LNCAP (cell line): ENCODE results near the gene TMEM117.

Source experiments
- CTCF ChIP-seq: fragments of 450-650 bp; IDR thresholded peaks from 2 replicates; pipeline ENCODE4 v1.5.1; 2017; ENCODE audit warnings: mild to moderate bottlenecking

Gene TMEM117

GRCh38 chr12:43835656-43836474, at the start of gene TMEM117:
Gene TMEM117 (plus strand): TSS chr12:43836081.
- no peak for TF ChIP-seq CTCF

DNA sequence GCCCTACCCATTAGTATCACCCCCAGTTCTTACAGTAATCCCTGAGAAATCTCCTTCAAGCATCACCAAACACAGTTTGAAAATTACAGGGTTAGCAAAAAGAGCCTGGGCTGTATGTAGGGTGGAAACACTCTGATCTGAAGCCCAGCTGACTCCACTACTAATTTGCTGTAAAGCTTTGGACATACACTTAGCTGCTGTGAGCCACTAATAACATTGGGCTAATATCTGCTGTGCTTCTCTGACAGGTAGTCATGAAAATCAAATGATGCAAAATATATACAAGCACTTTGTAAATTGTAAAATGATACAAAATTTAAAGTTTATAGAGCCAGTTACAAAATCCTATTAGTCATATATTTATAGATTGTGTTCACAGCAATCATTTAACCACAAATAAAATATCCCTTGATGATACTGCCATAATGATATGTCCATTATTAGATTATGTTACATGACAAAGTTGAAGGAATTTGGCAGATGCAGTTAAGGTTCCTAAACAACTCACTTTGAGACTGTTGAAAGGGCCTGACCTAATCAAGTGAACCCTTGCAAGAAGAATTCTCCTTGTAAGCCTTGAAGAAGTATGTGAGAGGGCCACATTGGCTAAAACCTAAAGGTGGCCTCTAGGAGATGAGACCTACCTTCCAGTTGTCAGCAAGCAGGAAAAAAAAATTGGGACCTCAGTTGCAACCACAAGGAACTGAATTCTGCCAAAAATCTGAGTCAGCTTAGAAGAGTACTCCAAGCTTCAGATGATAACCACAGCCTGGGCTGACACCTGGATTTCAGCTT, 48.8 kb upstream of the TMEM117 start:
- TF ChIP-seq CTCF, result no peak

DNA sequence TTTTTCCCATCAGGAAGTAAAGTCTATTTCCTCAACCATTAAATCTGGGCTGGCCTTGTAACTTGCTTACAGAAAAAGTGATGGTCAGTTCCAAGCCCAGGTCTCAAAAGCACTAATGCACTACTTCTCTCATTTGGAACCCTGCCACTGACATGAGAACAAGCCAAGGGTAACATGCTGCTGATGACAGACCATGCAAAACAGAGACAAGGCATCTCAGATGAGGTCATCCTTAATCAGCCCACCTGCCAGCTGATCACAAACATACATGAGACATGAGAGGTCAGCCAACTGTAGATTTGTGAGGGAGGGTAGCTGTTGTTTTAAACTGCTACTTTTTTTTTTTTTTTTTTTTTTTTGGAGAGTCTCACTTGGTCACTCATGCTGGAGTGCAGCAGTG, 45.9 kb upstream of the TMEM117 start:
- no peak for TF ChIP-seq CTCF

DNA sequence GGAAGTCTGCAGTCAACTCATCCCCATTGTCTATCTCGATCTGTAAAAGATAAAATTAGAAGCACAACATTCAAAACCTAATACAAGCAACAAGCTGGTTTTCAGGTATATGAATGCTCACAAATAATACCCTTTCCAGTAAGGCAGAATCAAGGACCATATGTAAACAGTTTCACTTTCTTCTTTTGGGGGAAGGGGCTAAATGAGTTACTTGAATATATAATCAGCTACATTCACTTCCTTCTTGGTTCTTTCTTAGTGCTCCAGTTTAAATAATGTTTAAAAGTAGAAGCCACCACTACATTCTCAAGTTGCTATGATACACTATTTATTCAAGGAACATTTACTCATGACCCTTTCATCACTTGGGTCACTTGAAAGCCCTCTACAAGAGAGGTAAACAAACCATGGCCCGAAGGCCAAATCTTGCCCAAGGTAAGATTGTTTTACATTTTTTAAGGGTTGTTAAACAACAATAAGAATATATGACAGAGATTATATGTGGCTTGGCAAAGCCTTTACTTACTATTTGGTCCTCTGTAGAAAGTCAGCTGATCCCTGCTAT, 40.1 kb upstream of the TMEM117 start:
- no peak for TF ChIP-seq CTCF

GRCh38 chr12:43797561-43798217, 38.2 kb upstream of the TMEM117 start:
- no peak for TF ChIP-seq CTCF

GRCh38 chr12:43805149-43805859, 30.6 kb upstream of the TMEM117 start:
- TF ChIP-seq CTCF, result no peak
